ENCODE data around the gene PLAC9.
A peak's percentile ranks its signal among the peaks of the same experiment; 100 is the strongest.

Gene PLAC9

DNA sequence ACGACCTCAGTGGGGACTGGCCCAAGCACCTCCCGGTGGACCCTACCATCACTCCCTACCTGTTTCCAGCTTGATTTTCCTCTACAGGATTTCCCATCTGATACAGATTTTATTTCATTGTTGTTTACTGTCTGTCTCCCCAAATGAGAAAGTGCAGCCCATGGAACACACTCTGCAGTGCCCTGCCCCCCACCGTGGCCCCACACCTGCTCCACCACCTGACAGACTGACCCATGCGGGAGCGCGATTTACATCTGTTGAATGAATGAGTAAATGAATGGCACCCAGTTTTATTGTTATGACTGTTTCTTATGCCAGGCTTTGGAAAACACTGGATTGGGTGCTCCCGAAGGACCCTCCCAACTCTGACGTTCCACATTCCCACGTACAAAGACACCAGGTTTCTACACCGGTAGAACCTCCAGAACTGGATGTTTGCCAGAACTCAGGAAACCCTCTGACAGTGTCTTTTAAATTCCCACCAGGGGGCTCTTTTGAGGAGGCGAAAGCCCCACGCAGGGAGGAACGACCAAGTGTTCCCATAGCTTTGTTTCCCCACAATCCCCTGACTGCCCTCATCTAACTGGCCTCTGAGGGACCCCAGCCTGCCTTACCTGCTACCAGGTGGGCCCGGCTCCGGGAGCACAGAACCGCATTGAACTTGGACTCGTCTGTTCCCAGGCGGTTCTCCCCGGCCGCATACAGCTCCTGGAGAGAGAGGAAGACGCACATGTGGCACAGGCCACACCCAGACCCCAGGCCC is 29.0 kb downstream of the PLAC9 start:
- Histone ChIP-seq H3K4me3 (no peak overlapping the region), H3K27me3 (no peaks in the 10 kb centered on the region), H3K36me3 (peaks cover 51 to 87% (median 79%) of the 10 kb centered on the region in 11 experiments), H3K4me2 (peak overlapping the region in 5 of 11 experiments; percentile 1 to 89 (median 82); a peak in 8 of 22 replicates), H3K9ac (peak overlapping the region in 4 of 11 experiments; percentile 4 to 42 (median 20); a peak in 4 of 22 replicates), H3K4me1 (peaks cover 42 to 100% (median 66%) of the 10 kb centered on the region in 10 experiments), H3K27ac (peak overlapping the region in 5 of 11 experiments; percentile 3 to 38 (median 12); a peak in 5 of 22 replicates), H4K20me1 (peaks cover 0 to 44% (median 10%) of the 10 kb centered on the region in 11 experiments; a peak in 10 of 22 replicates), H3K9me3 (replicated peaks in 1 of 11) (no peaks in the 10 kb centered on the region)
- no peak for TF ChIP-seq Cebpa-rat (IDR thresholded peaks at IDR 0.05)

DNA sequence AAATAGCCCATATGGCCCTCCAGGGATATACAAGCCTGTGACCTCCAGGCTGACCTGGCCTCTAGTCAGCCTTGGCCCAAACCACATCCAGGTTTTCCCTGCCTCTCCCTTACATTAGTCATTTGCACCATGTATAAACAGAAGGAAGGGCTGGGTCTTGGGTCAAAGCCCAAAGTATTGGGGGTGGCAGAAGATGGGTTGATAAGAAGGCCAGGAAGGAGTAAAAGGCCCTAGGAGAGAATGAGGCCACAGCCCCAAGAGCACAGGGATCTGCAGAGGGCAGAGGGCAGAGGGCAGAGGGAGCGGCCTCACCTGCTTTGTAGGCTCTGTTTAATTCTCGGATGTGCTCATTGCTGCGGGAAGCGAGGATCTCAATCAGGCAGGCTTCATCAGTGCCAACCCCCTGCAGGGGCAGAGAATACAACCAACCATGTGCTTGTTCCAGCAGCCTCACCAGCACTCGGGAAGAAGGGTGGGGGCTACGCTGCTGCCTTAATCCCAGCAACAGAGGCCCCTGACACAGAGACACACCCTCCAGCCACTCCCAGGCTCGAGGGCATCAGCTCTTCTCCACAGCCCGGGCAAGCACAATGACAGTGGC is 31.3 kb downstream of the PLAC9 start:
- Histone ChIP-seq H3K9ac (no peak overlapping the region), H3K27ac (peak overlapping the region in 7 of 11 experiments; percentile 5 to 93 (median 83); a peak in 10 of 22 replicates)

DNA sequence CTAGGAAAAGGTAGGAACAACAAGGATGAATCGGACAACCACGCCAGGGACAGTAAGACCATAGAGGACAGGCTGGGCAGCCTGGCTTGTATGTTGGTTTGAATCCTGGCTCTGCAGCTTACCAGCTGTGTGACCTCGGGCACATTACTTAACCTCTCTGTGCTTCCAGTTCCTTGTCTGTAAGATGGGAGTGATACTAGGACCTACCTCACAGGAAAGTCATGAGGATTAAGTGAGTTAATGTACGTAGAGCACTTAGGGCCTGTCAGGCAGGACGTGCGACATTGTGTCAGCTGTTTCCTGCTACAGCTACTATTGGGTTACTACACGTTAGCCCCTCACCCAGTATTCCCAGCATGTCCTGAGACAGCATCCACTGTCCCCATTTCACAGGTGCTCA is 32.1 kb downstream of the PLAC9 start:
- Histone ChIP-seq H3K4me3 (no peak overlapping the region), H3K27ac (peak overlapping the region in 10 of 11 experiments; percentile 79 to 93 (median 89); a peak in 20 of 22 replicates), H4K20me1 (peaks cover 0 to 49% (median 34%) of the 10 kb centered on the region in 11 experiments; a peak in 16 of 22 replicates), H3K9me3 (replicated peaks in 1 of 11) (no peaks in the 10 kb centered on the region), H3K9ac (peak overlapping the region in 5 of 11 experiments; percentile 42 to 79 (median 70); a peak in 6 of 22 replicates), H3K4me1 (peaks cover 49 to 100% (median 72%) of the 10 kb centered on the region in 10 experiments), H3K4me2 (peak overlapping the region in 7 of 11 experiments; percentile 70 to 93 (median 87); a peak in 13 of 22 replicates), H3K36me3 (peaks cover 35 to 82% (median 69%) of the 10 kb centered on the region in 11 experiments; a peak in 21 of 22 replicates), H3K27me3 (no peaks in the 10 kb centered on the region)
- no peak for TF ChIP-seq Cebpa-rat (IDR thresholded peaks at IDR 0.05)

More for the DNA sequence above, 31.3 kb downstream of the PLAC9 start:
- H3K4me3 ChIP-seq: no peak overlapping the region
- peaks cover 35 to 82% (median 67%) of the 10 kb centered on the region in 11 experiments; a peak in 21 of 22 replicates for H3K36me3 ChIP-seq
- H4K20me1 ChIP-seq: peaks cover 0 to 45% (median 31%) of the 10 kb centered on the region in 11 experiments; a peak in 14 of 22 replicates
- no peaks in the 10 kb centered on the region for H3K9me3 ChIP-seq (replicated peaks in 1 of 11)
- H3K27me3 ChIP-seq: no peaks in the 10 kb centered on the region
- peak overlapping the region in 3 of 11 experiments; percentile 51 to 90 (median 74); a peak in 4 of 22 replicates for H3K4me2 ChIP-seq
- peaks cover 52 to 100% (median 72%) of the 10 kb centered on the region in 10 experiments for H3K4me1 ChIP-seq
- no peak for TF ChIP-seq Cebpa-rat (IDR thresholded peaks at IDR 0.05)

DNA sequence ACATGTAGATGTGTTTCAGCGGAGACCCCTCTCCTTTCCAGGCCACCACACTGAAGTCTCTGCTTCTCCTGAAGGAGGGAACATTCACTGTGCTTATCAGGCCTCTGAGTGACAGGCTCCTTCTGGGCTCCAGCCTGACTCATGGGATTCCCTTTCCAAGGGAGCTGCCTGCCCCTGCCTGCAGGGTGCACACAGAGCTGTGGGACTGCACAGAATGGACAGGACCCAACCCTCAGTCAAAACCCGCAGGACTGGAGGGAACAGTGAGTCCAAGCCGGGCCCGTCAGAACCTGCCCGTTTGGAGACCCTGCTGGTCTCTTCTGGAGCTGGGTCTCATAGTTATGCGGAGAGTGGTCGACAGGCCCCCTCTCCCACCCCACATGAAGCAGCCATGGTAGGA is 32.6 kb downstream of the PLAC9 start:
- no peak for TF ChIP-seq Cebpa-rat (IDR thresholded peaks at IDR 0.05)
- H3K4me2 ChIP-seq: peak overlapping the region in 10 of 11 experiments; percentile 66 to 93 (median 82); a peak in 19 of 22 replicates
- H3K27ac ChIP-seq: peak overlapping the region; percentile 62 to 93 (median 87)
- no peaks in the 10 kb centered on the region for H3K27me3 ChIP-seq
- peak overlapping the region in 7 of 11 experiments; percentile 30 to 79 (median 70); a peak in 13 of 22 replicates for H3K9ac ChIP-seq
- H3K4me3 ChIP-seq: no peak overlapping the region; a peak in 1 of 20 replicates
- H3K36me3 ChIP-seq: peaks cover 35 to 80% (median 69%) of the 10 kb centered on the region in 11 experiments; a peak in 21 of 22 replicates
- H3K9me3 ChIP-seq (replicated peaks in 1 of 11): no peaks in the 10 kb centered on the region
- H4K20me1 ChIP-seq: peaks cover 0 to 55% (median 38%) of the 10 kb centered on the region in 11 experiments; a peak in 16 of 22 replicates
- H3K4me1 ChIP-seq: peaks cover 45 to 100% (median 71%) of the 10 kb centered on the region in 10 experiments

DNA sequence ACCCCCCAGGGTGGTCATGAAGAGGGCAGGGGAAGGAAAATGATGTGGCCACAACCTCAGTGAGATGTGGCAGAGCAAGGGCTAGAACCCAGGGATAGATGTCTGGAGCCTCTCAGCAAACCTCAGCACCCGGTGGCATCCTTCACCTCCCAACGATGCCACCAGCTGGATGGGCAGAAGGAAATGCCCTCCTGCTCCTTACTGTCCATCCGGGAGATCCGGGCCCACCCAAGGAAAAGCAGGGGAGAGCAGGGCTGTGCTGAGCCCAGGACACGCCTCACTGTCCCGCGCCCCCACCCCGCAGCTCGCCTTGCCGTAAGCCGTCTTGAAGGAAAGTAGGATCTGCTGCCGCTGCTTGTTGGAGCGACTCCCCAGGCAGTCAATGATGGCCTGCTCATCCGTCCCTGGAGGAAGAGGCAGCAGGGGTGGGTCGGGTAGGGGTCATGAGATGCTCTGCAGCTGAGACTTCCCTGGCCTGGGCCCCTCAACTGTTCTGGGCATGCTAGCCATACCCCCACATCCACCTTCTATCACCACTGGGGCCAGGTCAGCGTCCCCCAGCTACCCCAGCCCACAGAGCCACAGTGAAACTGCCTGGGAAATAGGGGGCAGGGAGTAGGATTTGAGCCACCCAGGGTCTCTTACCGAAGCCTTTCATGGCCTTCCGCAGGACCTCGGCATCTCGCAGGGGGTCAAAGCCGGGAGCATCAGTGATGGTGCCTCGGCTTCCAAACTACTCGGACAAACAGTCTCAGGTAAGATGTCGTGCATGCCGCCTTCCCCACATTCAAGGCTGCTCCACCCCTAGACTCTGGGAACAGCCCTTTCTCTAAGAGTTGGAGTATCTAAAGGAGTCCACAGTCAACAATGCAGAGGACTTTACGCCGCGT is 34.3 kb downstream of the PLAC9 start:
- Histone ChIP-seq H3K4me2 (peak overlapping the region; percentile 66 to 93 (median 77)), H3K9me3 (replicated peaks in 1 of 11) (no peaks in the 10 kb centered on the region), H3K4me1 (peaks cover 45 to 100% (median 60%) of the 10 kb centered on the region in 10 experiments), H3K27me3 (no peaks in the 10 kb centered on the region), H3K9ac (peak overlapping the region; percentile 38 to 79 (median 70); a peak in 19 of 22 replicates), H3K36me3 (peaks cover 45 to 80% (median 71%) of the 10 kb centered on the region in 11 experiments), H3K27ac (peak overlapping the region; percentile 62 to 93 (median 87)), H3K4me3 (peak overlapping the region in 4 of 10 experiments; percentile 9 to 33 (median 18); a peak in 4 of 20 replicates), H4K20me1 (peaks cover 13 to 62% (median 47%) of the 10 kb centered on the region in 11 experiments; a peak in 18 of 22 replicates)
- no peak for TF ChIP-seq Cebpa-rat (IDR thresholded peaks at IDR 0.05)

DNA sequence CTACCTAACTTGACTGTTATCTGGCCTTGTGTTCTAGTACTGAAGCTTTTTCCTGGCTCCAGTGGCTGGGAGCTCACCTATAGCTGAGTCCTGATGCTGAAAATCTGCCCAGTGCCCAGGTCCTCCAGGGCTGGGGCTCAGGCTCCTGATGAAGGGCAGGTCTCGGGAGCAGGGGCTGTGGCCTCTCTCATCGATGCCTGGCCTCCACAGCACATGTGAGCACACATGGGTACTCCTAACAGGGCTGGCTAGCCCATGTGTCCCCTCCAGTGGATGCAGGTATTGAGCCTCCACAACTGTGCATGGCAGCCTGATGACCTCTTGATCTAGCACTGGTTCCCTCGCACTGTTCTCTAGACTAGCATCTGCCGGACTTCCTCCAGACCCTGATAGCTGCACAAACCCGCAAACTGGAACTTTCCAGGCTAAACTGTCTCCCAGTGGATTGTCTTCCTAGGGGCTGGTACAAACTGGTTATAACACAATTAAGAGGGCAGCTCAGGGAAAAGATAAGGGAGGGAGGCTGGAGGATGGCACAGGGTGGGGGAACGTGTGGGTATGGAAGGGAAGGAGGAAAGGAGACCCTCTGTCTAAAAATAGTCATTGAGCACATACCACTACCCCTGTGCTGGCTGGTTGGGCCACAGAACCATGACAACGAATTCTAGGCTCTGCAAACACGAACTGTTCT is 35.1 kb downstream of the PLAC9 start:
- peak overlapping the region in 6 of 11 experiments; percentile 1 to 79 (median 24); a peak in 4 of 22 replicates for H3K9ac ChIP-seq
- no peak for TF ChIP-seq Cebpa-rat (IDR thresholded peaks at IDR 0.05)
- H3K4me3 ChIP-seq: no peak overlapping the region
- no peaks in the 10 kb centered on the region for H3K9me3 ChIP-seq (replicated peaks in 1 of 11)
- H3K27me3 ChIP-seq: no peaks in the 10 kb centered on the region
- peaks cover 45 to 100% (median 63%) of the 10 kb centered on the region in 10 experiments for H3K4me1 ChIP-seq
- peak overlapping the region; percentile 66 to 93 (median 77); a peak in 21 of 22 replicates for H3K4me2 ChIP-seq
- H4K20me1 ChIP-seq: peaks cover 21 to 70% (median 52%) of the 10 kb centered on the region in 11 experiments; a peak in 19 of 22 replicates
- H3K27ac ChIP-seq: peak overlapping the region; percentile 34 to 93 (median 87); a peak in 19 of 22 replicates
- peaks cover 38 to 80% (median 69%) of the 10 kb centered on the region in 11 experiments for H3K36me3 ChIP-seq

DNA sequence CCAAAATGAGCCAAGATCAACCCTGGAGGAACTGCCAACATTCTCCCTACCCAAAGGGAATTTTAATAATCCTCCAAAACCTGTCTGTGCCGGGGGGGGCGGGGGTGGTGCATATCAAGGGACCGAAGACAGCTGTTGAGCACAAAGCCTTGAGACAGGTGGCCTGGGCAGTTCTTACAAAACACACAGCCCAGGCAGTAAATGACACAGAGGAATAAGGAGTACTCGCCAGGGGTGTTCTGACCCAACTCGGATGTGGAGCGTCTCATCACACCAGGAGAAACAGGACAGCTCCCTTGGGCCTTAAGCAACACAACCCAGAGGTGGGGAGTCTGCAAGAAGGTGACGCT is 35.6 kb downstream of the PLAC9 start:
- H3K4me1 ChIP-seq: peaks cover 47 to 100% (median 67%) of the 10 kb centered on the region in 10 experiments
- no peak overlapping the region for H3K4me3 ChIP-seq
- H3K27ac ChIP-seq: peak overlapping the region in 3 of 11 experiments; percentile 87 to 93 (median 91); a peak in 1 of 22 replicates
- peaks cover 23 to 75% (median 57%) of the 10 kb centered on the region in 11 experiments; a peak in 21 of 22 replicates for H4K20me1 ChIP-seq
- peak overlapping the region; percentile 12 to 93 (median 77); a peak in 17 of 22 replicates for H3K4me2 ChIP-seq
- H3K9me3 ChIP-seq (replicated peaks in 1 of 11): no peaks in the 10 kb centered on the region
- 0 out of 22 replicates have a peak overlapping the region, but pooled peaks of 1 of the 11 experiments have one; percentile 0 for H3K9ac ChIP-seq
- peaks cover 33 to 80% (median 69%) of the 10 kb centered on the region in 11 experiments for H3K36me3 ChIP-seq
- TF ChIP-seq Cebpa-rat (IDR thresholded peaks at IDR 0.05): no peak
- no peaks in the 10 kb centered on the region for H3K27me3 ChIP-seq

All from BLaER1 treated with 17β-estradiol and CSF1 and Interleukin-3, amounts not matched to agents 10 nM and 100 nM (cell line).